NCI-H2196 (cell line): ENCODE data around the gene GNG3.
A peak's percentile ranks its signal among the peaks of the same experiment; 100 is the strongest.
"Not testable (repeated sequence)": the region's sequence is repeated elsewhere in the genome, so short reads cannot be mapped to it uniquely, and the experiment has no call there.

Source experiments
- DNase-seq: peaks from one replicate; lab custom pipeline; 2025; ENCODE audit not compliant: unreplicated experiment; lab: John Stamatoyannopoulos, UW

The GNG3 gene

GRCh38 chr11:62707277-62707861, at the start of gene GNG3, which contains the start of gene BSCL2:
Gene GNG3 (plus strand): TSS chr11:62707676. CDS start chr11:62708296, 620 bp downstream.
Gene BSCL2 (minus strand): TSS chr11:62707424. CDS start chr11:62707195, 229 bp downstream.
- peak; percentile 19 for DNase-seq

DNA sequence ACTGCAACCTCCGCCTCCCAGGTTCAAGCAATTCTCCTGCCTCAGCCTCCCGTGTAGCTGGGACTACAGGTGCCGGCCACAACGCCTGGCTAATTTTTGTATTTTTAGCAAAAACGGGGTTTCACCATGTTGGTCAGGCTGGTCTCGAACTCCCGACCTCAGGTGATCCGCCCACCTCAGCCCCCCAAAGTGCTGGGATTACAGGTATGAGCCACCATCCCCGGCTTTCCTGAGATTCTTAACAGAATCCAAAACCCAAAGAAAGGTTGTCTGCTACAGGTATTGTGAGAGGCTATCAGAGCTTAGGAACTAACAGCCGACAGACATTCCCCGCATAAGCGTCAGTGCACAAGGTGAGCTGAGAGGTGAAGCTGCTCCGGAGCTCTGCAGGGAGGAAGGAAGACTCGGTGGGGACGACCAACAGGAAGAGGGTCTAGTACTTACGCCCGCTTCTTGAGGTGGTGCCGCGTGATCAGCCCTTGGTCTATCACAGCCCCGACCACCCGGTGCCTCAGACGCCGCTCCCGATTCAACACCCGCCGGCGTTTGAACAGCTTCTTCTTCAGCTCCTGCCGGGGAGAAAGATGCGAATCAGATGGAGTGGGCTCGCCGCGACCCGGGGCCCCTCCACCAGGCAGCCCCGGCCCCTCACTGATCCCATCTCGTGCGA, 42.9 kb upstream of the GNG3 start:
- peak; percentile 65 for DNase-seq

DNA sequence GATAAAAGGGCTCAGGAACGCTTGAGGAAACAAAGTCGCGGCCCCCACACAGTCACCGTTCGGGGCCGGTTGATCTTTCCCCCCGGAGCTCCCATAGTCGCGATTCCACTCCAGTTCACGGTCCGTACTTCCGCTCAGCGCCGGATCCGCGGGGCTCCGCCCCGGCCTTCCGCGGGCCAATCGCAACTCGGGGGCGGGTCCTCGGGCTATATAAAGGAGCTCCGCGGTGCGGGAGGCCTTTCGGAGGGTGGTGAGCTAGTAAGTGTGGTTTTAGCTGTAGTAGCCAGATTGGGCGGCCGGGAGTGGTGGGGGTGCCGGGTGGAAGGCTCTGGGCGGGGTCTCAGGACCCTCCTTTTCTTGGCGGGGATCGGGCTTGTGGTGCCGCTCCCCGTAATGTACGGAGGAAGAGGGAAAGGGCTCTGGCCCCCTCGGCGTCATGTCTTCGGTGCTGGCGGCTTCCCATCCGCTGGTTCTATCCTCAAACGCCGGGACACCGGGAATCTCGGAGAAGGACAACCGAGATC, 42.3 kb upstream of the GNG3 start, which contains the start of the genes C11orf98 and CSKMT:
Gene C11orf98, minus strand, starts transcription at position 136 of the 524 bp plus-strand sequence. Its CDS starts 41 bp downstream, at position 95.
Gene CSKMT, plus strand, starts transcription at position 238 of the 524 bp plus-strand sequence. CDS start 568 bp downstream, outside the sequence.
- peak; percentile 94 for DNase-seq

DNA sequence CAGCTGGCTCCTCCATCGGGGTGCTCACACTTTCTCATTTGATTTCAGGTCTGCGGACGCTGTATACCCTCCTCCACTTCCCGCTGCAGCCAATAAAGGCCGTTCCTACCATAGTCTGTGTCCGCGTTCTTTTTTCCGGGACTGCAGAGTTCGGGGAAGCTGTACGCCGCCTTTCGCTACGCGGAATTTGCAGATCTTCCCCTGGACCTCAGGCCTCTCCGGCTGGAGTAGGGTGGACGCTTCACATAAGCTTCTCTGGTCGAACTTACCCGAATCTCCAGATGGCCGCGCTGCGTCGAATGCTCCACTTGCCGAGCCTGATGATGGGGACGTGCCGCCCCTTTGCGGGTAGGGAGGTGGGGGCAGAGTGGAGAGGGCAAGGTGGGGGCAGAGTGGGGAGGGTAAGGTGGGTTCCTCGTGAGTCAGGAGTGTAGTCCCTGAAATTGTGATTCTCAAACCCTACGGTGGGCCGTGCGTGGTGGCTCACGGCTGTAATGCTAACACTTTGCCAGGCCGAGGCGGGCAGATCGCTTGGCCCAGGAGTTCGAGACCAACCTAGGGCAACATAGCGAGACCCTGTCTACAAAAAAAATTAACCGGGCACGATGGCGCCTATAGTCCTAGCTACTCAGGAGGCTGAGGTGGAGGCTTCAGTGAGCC, 41.7 kb upstream of the GNG3 start:
- DNase-seq, result no peak

DNA sequence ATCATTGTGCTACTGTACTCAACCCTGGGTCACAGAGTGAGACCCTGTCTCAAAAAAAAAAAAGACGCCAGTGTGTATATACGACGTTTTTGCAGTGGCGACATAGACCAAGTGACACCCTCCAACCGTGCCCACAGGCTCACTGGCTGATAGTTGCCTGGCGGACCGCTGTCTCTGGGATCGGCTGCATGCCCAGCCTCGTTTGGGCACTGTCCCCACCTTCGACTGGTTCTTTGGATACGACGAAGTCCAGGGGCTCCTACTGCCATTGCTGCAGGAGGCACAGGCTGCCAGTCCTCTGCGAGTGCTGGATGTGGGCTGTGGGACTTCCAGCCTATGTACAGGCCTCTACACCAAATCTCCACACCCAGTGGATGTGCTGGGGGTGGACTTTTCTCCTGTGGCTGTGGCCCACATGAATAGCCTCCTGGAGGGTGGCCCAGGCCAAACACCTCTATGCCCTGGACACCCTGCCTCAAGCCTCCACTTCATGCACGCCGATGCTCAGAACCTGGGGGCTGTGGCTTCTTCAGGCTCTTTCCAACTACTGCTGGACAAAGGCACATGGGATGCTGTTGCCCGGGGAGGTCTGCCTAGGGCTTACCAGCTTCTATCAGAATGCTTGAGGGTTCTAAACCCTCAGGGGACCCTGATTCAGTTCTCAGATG, 41.1 kb upstream of the GNG3 start:
- DNase-seq, result no peak

DNA sequence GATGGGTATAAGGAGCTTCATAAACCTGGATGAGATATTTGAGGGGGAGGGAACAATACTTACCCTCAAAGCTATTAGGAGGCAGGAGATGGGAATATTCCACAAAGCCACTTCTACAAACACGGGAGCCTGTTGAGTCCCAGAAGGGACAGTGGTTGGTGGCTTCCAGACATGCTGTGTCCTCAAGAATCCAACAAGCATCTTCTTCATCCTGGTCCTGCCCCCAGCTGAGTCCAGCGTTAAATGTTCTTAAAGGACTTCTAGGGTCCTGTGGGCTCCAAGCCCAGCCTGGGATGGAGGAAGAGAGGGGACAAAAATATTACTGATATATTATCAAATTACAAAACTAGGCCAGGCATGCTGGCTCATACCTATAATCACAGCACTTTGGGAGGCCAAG, 40.0 kb upstream of the GNG3 start:
- no peak for DNase-seq

- DNase-seq, result no peak
Measured at GRCh38 chr11:62669420-62670161, 37.9 kb upstream of the GNG3 start.

DNA sequence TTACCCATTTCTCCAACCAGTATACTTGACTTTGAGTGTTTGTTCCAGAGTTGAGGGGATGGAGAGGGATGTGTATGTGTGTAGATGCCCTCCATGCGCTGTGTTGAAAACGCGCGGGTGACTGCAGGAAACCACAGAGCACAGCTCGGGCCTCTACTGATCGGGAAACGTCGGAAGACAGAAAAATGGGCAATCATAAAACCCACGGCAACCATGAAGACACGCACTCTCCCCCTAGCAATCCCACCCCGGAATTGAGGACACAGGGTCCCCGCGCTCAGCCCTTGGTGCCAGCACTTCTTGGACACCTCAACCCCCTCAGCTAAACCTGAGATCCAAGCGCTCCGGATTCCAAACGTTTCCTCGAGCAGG, 36.3 kb upstream of the GNG3 start:
- DNase-seq, result no peak

- DNase-seq, result peak; percentile 81
Measured at GRCh38 chr11:62671608-62672389, 35.7 kb upstream of the GNG3 start, which contains the start of the genes LBHD1 and UQCC3. Gene LBHD1 (minus strand): TSS chr11:62672267. CDS start chr11:62670031, 2,236 bp downstream. Gene UQCC3 (plus strand): TSS chr11:62671673. CDS start chr11:62671746, 73 bp downstream.

GRCh38 chr11:62673196-62673525, 34.3 kb upstream of the GNG3 start:
- DNase-seq, result no peak

GRCh38 chr11:62675415-62675814, 32.1 kb upstream of the GNG3 start:
- DNase-seq, result not testable (repeated sequence)

DNA sequence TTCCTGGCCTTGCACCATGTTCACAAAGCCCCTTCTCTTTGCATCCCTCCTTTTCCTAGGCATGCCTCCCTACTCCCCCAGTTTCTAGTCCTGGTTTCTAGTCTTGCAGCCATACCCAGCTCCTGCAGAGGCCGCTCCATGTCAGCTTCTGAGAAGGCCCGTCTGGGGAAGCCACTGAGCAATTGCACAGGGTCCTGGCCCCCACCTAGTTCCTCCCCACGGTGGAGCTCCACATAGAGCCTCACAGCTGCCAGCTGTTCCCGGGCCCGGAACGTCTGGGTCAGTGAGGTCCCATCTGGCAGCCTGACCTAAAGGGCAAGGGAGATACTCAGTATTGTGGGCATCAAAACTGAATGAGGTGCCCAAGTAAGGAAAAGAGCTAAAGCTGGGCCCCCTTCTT, 30.8 kb upstream of the GNG3 start:
- DNase-seq, result no peak

DNA sequence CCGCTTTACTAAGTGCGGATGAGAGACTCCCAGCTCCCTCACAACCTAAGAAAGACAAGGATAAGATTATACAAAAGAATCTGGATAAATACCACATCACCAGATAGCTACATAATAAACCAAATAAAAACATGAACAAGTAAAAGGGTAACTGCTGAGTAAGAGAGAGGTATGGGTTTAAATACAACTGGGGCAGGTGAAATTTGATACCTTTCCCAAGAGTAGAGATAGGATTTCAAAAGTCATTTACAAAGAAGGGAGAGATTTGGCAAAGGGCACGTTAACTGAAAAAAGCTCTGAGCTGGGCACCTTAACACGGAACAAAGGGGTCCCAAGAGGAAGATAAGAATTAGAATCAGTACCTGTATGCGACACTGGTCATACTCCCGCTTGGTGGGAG, 30.3 kb upstream of the GNG3 start:
- DNase-seq, result no peak

DNA sequence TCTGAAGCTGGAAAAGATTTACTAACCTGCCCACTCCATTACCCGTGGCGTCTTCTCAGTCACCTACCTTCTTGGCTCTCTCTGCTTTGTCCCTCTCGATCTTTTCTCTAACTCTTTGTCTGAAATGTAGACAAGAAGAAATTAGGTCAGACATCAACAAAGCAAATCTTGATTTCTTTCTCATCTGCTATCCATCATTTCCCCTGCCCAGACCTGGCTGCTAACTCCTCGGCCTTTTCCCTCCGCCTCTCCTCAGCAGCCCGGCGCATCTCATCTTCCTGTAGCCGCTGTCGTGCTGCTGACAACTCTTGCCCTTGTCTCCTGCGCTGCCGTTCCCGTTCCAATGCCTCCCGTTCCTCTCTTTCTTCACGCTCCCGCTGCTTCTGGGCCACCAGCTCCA, 29.8 kb upstream of the GNG3 start:
- no peak for DNase-seq

DNA sequence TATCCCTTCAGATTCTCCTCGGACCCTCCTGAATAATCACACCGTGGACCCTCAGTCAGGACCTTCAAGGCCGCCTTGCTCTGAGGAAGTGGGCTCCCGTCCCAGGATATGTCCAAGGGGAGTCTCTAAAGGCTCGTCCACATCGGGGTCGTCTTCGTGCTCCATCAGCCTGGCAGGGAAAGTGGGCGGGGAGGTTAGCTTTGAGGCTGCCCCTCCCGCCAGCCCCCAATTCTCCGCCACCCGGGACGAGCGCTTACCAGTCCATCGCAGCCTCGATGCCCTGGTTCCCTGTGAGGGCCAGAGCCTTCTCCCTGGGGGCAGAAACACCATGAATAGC, 29.1 kb upstream of the GNG3 start:
- no peak for DNase-seq

GRCh38 chr11:62678770-62679696, 28.4 kb upstream of the GNG3 start, which contains the start of gene UBXN1:
Gene UBXN1 (minus strand): TSS chr11:62679073. CDS start chr11:62678923, 150 bp downstream.
- peak; percentile 84 for DNase-seq

- DNase-seq, result peak; percentile 50
Measured at GRCh38 chr11:62680825-62681240, 26.6 kb upstream of the GNG3 start.

GRCh38 chr11:62682518-62682917, 25.0 kb upstream of the GNG3 start:
- DNase-seq, result no peak
